Fibroblast of the aortic adventitia (primary cell): ENCODE results near the gene BPIFB2. TPM values are rescaled to one million over a fixed set of nuclear protein-coding genes. Genes with fewer than 3 reads are reported as not detected.
"Not testable (repeated sequence)": the region's sequence is repeated elsewhere in the genome, so short reads cannot be mapped to it uniquely, and the experiment has no call there.

Experiments
- DNase-seq: peaks from one replicate; pipeline ENCODE4 v3.0.0-alpha.2; 2010; ENCODE audit warnings: low read depth
- H3K4me3 ChIP-seq: 2 replicates; pipeline ENCODE4 v1.5.1; 2011; ENCODE audit warnings: low read depth, mild to moderate bottlenecking, control low read depth, low read length, moderate library complexity
- CTCF ChIP-seq: IDR thresholded peaks from 2 replicates; pipeline ENCODE4 v1.5.1; 2011; ENCODE audit warnings: mild to moderate bottlenecking, low read length, control low read depth, inconsistent platforms; ENCODE audit not compliant: insufficient read depth
- total RNA-seq: library from RNA; depleted of rRNA; stranded (reverse); fragments of >200 nt; gene quantifications from 2 replicates; pipeline ENCODE4 v1.2.3, GENCODE V29; 2012; ENCODE audit warnings: low replicate concordance

BPIFB2 gene
- total RNA-seq, 1 donor: not detected

DNA sequence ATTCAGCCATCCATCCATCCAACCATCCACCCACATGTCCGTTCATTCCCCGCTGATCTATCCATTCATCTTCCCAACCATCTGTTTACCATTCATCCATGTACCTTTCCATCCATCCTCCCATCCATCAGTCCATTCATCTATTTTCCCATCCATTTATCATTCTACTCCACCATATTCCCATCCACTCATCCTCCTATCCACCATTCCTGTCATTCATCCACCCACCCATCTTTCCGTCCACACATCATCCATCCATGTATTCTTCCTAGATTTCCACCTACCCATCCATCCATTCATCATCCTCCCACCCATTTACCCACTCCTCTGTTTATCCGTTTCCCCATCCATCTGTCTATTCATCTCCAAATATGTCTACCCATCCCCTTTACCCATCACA, 30.7 kb downstream of the BPIFB2 start:
- DNase-seq: no peak
- no peak overlapping the region for H3K4me3 ChIP-seq
- TF ChIP-seq CTCF: no peak

- DNase-seq: no peak
- TF ChIP-seq CTCF: no peak
- no peak overlapping the region for H3K4me3 ChIP-seq
Observed at GRCh38 chr20:33042430-33042829, 34.9 kb downstream of the BPIFB2 start.

- no peak for DNase-seq
- no peak for TF ChIP-seq CTCF
- H3K4me3 ChIP-seq: no peak overlapping the region
Observed at GRCh38 chr20:33042983-33043730, 35.7 kb downstream of the BPIFB2 start.

- DNase-seq: no peak
- TF ChIP-seq CTCF: no peak
- no peak overlapping the region for H3K4me3 ChIP-seq
Observed at GRCh38 chr20:33043731-33044181, 36.3 kb downstream of the BPIFB2 start.

- DNase-seq, H3K4me3 ChIP-seq: not testable (repeated sequence)
Observed at GRCh38 chr20:33045129-33045721, 37.7 kb downstream of the BPIFB2 start.

- DNase-seq: no peak
- TF ChIP-seq CTCF: no peak
- no peak overlapping the region for H3K4me3 ChIP-seq
Observed at GRCh38 chr20:33046412-33046811, 38.9 kb downstream of the BPIFB2 start.

- no peak for DNase-seq
- no peak for TF ChIP-seq CTCF
- no peak overlapping the region for H3K4me3 ChIP-seq
Observed at GRCh38 chr20:33051333-33051732, 43.8 kb downstream of the BPIFB2 start.
